HL-60 (cell line): ENCODE data around the gene NIPBL.

Experiments used
- DNase-seq, 2 experiments: peaks; one replicate each; pipeline ENCODE4 v3.0.0-alpha.2; 2010 to 2020; ENCODE audit warnings: low read depth in 1 of 2, low spot score in 1 of 2
- H3K27ac ChIP-seq: fragments of 250-450 bp; sonication (Bioruptor Pico); replicated peaks from 2 replicates; pipeline ENCODE4 v1.5.1; 2020; ENCODE audit warnings: mild to moderate bottlenecking, moderate library complexity
- H3K27me3 ChIP-seq: fragments of 250-450 bp; sonication (Bioruptor Pico); 2 replicates; pipeline ENCODE4 v1.5.1; 2021; ENCODE audit warnings: mild to moderate bottlenecking, moderate library complexity; ENCODE audit not compliant: insufficient read depth, poor library complexity, severe bottlenecking
- H3K4me3 ChIP-seq: replicated peaks from 2 replicates; pipeline ENCODE4 v1.5.1; 2011; ENCODE audit warnings: mild to moderate bottlenecking, control low read depth, low read length; ENCODE audit not compliant: insufficient read depth
- CTCF ChIP-seq: IDR thresholded peaks from one replicate; pipeline ENCODE4 v1.5.1; 2011; ENCODE audit warnings: low read length, control low read depth, inconsistent platforms; ENCODE audit not compliant: insufficient read depth
- GABPA ChIP-seq: IDR thresholded peaks from 2 replicates; pipeline ENCODE4 v1.6.1; 2012; ENCODE audit warnings: low read depth
- POLR2AphosphoS5 ChIP-seq: IDR thresholded peaks from 2 replicates; pipeline ENCODE4 v1.6.1; 2012; ENCODE audit warnings: low read depth
- REST ChIP-seq: IDR thresholded peaks from 2 replicates; pipeline ENCODE4 v1.6.1; 2012; ENCODE audit warnings: low read depth; ENCODE audit not compliant: insufficient replicate concordance
- SPI1 ChIP-seq: IDR thresholded peaks from 2 replicates; pipeline ENCODE4 v1.6.1; 2012; ENCODE audit warnings: low read depth, mild to moderate bottlenecking, borderline replicate concordance

The NIPBL gene

GRCh38 chr5:36932699-36933098, 56.1 kb downstream of the NIPBL start:
- TF ChIP-seq POLR2AphosphoS5 (no peak), GABPA (no peak), REST (no peak), CTCF (no peak), SPI1 (no peak)
- no peak for DNase-seq

GRCh38 chr5:36934740-36935356, 58.3 kb downstream of the NIPBL start:
- Histone ChIP-seq H3K4me3 (no peak overlapping the region), H3K27me3 (no peaks in the 10 kb centered on the region), H3K27ac (no peak overlapping the region)
- no peak for DNase-seq
- TF ChIP-seq REST (no peak), GABPA (no peak), SPI1 (no peak), CTCF (no peak), POLR2AphosphoS5 (no peak)

More at GRCh38 chr5:36932699-36933098, 56.1 kb downstream of the NIPBL start:
- Histone ChIP-seq H3K27me3 (no peaks in the 10 kb centered on the region), H3K27ac (no peak overlapping the region), H3K4me3 (no peak overlapping the region)

GRCh38 chr5:36935805-36936204, 59.2 kb downstream of the NIPBL start:
- Histone ChIP-seq H3K27me3 (no peaks in the 10 kb centered on the region), H3K4me3 (no peak overlapping the region), H3K27ac (no peak overlapping the region)
- no peak for DNase-seq
- TF ChIP-seq CTCF (no peak), REST (no peak), GABPA (no peak), POLR2AphosphoS5 (no peak), SPI1 (no peak)
